Measurements from ENCODE around the gene SEC23A.

Gene SEC23A

DNA sequence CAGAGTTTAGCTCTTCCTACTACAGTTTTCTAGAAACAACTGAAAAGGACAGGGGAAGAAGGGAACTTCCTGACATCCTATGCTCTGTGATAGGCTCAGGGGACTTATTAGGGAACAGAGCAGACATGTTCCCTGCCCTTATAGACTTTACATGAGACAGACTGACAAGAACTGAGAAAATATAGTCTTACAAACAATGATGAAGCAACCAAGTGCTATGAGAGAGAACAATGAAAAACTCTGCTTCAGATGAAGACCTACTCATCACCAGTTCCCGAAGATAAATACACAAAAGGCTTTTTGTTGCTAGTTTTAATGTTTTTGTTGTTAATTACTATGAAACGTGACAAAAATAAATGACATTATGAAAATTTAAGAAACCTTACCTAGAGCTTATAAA is 115.3 kb downstream of the SEC23A start:
- DNase-seq: no peak

DNA sequence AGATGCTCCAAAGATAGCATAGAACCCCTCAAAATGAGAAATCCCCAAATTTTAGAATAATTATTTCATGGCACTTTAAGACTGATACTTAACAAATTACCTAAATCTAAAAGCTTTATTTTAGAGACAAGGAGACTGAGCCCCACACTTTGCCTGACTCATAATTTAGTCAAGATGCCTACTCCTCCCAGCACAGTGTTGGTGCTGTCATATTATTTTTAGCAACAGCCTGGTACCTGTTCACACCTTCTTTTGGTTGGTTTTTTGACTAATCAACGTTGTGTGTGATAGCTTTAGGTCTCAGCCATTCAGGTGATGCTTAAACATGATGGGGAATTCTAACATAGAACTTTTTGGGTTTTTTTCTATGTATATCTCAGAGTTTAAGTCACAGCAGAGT is 120.2 kb downstream of the SEC23A start:
- no peak for DNase-seq

DNA sequence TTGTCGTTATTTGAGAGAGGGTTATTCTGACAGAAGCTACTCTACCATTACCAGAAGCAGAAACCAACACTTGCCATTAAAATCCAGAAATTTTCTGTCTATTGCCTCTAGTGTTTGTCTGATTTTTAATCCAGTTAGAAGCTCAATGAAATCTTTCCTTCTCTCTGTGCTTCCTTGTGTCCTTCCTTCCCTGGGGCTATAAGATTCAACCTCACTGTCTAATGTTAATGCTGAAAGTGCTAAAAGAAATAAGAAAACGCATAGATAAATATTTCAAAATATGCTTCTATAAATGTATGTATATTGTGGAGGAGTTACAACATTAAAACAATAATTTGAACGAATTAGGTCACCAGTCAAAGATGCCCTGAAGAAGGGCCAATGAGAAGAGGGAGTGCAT is 120.8 kb downstream of the SEC23A start:
- DNase-seq: no peak
